ENCODE measurements around the gene FUOM.

FUOM gene

GRCh38 chr10:133366130-133366478, 8.3 kb upstream of the FUOM start:
- no peak for DNase-seq

- DNase-seq = no peak
Observed at GRCh38 chr10:133365461-133366129, 7.8 kb upstream of the FUOM start.

DNA sequence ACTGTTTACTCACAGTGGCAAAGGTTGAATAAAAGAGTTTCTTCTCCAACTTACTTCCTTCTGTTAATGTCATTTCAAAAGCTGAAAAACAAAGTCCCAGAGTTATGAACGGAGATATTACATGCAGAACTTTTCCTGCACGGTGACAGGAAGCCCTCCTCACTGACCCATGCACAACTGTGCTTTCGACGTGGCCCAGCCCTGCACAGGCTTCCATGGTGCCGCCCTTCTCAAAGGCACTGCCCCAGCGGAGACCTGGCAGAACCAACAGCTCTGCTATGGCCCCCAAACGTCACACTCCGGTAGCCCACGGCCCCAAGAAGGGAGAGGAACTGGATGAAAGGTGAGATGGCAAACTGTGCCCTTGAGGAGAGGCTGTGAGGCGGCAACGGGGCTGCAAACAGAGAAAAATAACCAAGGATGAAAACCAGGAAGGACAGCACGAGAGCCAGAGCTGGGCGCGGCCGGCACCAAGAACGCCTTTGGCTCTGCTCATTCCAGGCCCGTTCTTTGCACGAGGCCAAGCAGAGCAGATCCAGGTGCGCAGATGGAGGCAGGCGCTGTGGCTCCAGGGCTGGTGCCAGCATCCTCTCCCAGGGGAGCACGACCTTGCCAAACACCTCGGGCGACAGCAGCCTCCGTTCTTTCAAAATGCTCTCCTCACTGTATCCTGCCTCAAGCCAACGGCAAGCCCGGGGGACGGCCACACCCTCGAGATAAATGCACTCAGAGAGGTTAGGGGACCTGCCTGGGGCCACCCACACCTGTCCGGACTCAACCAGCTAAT, 7.0 kb upstream of the FUOM start:
- DNase-seq = no peak

- no peak for DNase-seq
Observed at GRCh38 chr10:133362846-133363245, 5.0 kb upstream of the FUOM start.

GRCh38 chr10:133361773-133362441, 4.1 kb upstream of the FUOM start:
- DNase-seq = no peak

DNA sequence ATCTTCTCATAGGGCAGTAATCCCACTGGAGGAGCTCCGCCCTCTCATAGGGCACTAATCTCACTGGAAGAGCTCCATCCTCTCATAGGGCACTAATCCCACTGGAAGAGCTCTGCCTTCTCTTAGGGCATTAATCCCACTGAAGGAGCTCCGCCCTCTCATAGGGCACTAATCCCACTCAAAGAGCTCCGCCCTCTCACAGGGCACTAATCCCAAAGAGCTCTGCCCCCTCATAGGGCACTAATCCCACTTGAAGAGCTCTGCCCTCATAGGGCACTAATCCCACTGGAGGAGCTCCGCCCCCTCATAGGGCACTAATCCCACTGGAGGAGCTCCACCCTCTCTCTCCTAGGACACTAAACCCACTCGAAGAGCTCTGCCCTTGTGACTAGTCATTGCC, 3.4 kb upstream of the FUOM start:
- no peak for DNase-seq

DNA sequence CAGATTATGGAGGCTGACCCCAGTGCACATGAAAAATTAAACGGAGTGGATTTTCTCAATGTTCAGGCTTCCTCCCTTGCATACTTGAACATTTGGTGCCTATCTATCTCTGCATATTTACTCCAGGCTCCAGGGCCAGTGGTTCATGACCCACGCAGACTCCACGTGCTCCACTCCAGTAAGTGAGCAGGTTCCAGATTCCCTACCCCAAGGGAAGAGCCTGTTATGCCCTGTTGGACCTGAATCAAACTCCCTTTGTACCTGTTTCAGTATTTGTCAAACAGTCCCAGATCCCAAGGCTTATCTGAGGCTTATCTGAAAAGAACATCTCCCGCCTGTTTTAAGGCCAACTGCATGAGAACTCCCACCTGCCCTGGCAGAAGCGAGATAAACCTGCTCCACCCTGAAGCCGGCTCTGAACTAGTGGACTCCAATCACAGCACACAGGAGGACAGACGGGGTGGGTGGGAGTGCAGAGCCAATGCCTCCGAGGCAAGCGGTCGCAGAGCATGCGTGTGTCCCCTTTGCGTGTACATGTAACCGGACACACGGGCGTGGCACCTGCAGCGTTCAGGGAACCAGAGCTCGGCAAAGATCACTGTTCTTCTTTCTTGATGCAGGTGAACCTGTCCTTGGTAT, 2.3 kb upstream of the FUOM start:
- no peak for DNase-seq

DNA sequence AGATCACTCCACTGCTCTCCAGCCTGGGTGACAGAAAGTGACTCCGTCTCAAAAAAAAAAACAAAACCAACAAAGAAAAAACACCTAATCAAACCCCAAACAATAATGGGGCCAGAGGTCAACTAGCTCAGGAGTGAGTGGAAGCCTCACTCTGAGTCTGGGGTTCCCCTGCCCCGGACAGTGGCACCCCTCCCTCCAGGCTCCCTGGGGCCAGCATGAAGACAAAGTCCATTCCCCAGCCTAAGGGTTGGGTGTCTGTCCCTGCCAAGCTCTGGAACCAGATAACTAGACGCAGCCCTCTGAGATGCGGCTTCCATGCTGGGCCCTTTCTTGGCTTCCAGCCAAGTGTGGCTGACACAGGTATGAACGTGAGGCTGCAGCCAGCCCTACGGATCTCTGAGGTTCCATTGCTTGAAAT, 1.7 kb upstream of the FUOM start:
- no peak for DNase-seq

- DNase-seq = no peak
Observed at GRCh38 chr10:133358925-133359310, 1.1 kb upstream of the FUOM start.

GRCh38 chr10:133358162-133358924, 524 bp upstream of the FUOM start:
- DNase-seq = no peak

- DNase-seq = no peak
Observed at GRCh38 chr10:133356549-133357284, 1.1 kb downstream of the FUOM start.

DNA sequence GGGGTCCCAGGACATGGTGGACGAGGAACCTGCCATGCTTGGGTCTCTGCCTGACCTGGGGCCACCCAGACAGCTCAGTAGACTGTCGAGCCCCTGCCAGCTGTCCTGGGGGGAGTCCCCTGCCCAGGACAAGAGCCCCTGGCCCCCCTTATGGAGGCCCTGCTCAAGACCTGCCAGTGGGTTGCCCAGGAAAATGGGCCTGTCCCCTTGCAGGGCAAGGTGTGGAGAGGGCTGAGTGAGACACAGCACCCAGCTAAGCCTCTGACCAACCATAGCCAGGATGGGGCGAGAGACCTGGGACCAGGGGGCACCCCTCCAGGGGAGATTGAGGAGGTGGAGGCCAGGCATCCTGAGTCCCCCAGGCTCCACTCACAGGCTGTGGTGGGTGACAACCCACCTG, 1.8 kb downstream of the FUOM start:
- DNase-seq = no peak

GRCh38 chr10:133355266-133355665, 2.6 kb downstream of the FUOM start:
- no peak for DNase-seq

- no peak for DNase-seq
Observed at GRCh38 chr10:133354672-133355240, 3.1 kb downstream of the FUOM start.

DNA sequence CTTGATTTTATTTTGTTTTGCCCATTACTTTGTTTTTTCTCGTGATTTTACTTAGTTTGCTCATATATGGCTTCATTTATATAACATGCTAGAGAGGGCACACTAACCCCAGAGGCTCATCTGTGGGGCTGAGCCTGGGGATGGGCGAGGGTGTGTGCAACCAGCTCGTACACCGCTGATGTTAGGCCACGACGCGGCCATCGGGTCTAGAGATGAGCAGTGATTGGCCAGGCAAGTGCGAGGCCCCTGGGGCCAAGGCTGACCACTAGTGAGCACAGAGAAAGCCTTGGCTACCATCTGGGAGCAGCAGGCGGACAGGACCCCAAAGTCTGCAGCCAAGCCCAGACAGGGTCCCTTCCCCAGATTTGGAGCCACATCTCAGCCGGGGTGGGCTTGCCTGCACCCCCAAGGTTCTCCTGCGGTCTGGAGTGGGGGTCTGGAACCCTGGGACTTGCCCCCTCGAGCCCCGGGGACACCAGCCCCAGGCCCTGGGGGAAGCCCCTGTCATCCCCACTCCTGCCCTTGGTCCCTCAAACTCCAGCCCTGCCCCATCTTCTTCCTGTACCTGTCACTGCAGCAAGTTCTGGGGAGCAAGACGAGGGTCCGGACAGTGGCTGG, 3.7 kb downstream of the FUOM start:
- no peak for DNase-seq

DNA sequence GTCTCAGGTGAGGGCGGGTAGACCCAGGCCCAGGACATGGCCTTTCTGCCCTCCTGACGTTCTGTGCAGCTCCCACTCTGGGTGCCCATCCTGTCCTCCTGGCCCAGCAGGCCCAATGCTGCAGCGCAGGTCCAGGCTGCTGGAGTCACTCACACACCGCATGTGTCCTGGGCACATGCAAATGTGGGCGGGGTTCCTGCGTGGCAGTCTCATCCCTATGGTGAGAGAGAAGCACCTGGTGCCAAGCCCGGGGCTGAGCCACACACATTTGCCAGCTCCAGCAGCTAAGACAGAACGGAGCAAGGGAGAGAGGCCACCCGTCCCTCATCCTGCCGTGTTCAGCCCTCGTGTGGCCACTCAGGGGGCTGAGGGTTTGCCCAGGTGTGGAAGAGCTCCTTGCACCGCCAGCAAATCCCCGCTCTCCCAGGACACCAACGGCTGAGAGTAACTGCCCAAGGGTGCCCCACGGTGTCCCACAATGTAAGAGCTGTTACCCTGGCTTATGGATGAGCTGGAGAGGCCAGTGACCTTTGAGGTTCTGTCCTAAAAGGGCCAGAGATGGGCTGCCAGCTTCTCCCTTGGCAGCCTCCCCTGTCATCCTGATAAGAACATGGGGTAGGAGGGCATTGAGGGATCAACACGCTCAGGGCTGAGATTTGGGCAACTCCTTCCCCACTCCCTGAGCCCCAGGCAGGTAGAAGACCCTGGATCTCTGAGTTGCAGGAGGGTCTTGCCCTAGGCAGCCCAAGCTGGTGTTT, 4.4 kb downstream of the FUOM start:
- DNase-seq = no peak

DNA sequence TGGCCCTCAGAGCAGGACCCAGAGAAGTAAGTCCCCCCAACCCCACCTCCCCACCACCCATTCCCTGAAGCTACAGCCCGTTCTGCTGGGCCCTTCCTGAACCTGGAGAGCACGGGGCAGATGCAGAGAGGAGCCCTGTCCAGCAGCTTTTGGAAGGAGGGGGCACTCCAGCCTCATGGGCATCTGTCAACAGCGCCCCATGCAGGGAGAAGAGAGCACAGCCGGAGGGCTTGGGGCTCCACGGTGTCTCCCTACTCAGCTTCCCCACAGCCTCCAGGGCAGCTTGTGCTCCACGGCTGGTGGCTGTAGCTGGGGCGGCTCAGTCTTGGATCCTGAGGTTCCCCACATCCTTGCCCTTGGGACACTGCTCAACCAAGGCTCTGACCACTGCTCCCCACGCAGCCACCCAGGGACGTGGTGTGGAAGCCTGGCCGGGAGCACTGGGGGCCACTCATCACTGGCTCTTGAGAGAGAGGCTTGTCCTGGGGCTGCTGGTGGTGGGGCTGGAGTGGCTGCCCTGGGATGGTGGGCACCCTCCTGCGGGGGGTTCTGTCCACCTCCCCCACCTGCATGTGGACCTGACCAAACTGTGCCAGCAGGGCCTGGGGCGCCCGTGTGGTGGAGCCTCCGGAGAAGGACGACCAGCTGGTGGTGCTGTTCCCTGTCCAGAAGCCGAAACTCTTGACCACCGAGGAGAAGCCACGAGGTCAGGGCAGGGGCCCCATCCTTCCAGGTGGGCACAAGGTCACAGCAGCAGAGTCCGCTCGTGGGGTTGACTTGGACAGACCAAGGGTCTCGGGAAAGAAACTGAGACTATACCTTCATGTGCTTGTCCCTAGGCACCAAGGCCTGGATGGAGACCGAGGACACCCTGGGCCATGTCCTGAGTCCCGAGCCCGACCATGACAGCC, 6.2 kb downstream of the FUOM start:
- DNase-seq = no peak

- no peak for DNase-seq
Observed at GRCh38 chr10:133350950-133351329, 6.9 kb downstream of the FUOM start.

DNA sequence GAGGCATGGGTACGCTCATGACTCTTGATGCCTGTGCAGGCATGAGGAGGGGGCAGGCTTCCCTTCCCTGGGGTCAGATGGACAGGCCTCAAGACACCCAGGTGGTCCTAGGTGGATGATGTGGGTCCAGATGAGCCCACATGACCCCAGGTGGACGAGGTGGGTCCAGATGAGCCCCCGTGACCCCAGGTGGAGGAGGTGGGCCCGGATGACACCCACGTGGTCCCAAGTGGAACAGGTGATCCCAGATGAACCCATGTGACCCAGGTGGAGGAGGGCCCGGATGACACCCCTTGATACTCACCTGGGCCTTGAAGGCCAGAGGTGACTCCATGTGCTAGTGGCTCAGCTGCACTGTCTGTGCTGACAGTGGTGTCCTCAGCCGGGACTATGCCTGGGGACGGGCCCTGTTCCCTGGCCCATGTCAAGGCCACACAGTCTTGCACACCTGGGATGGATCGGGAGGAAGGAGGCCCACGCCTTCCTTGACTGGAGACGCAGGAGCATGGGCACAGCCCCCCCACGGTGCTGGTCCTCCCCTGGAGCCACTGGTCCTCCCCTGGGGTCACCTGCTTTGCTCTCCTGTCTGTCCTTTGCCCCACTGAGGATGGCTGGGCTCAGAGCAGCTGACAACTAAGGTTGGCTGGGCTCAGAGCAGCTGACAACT, 7.4 kb downstream of the FUOM start:
- no peak for DNase-seq

Data from fibroblast of skin of scalp (primary cell).